Activated CD8-positive, alpha-beta T cell treated with anti-CD3 and anti-CD28 coated beads, Interleukin-2, amount 10 ng/mL, durations not matched to agents 7 days and 5 days (primary cell): Measurements from ENCODE around the gene SIPA1L3. TPM values are rescaled to one million over a fixed set of nuclear protein-coding genes. Genes with fewer than 3 reads are reported as not detected.

ENCODE experiments used
- ATAC-seq: fragments of 150-1000 bp; cut with Tn5 transposase; one replicate; pipeline ENCODE4 v1.10.0; 2021; ENCODE audit warnings: moderate library complexity
- CTCF ChIA-PET: fragments of 350-600 bp; sonication (Branson Sonifier 250); formaldehyde crosslinking; loops from one replicate; lab custom pipeline; 2021; ENCODE audit warnings: antibody characterized with exemption; lab: Charles Lee
- POLR2A ChIA-PET: fragments of 350-600 bp; sonication (Branson Sonifier 250); formaldehyde crosslinking; loops from one replicate; lab custom pipeline; 2021; ENCODE audit warnings: antibody characterized with exemption; lab: Charles Lee
- DNase-seq: peaks from one replicate; pipeline ENCODE4 v3.0.0-alpha.2; 2020
- H3K27ac Mint-ChIP-seq: one replicate; pipeline ENCODE4 v1.8.0; 2021; ENCODE audit warnings: mild to moderate bottlenecking, mixed read lengths
- H3K27me3 Mint-ChIP-seq: one replicate; pipeline ENCODE4 v1.8.0; 2021; ENCODE audit warnings: low read depth, mixed read lengths
- H3K36me3 Mint-ChIP-seq: one replicate; pipeline ENCODE4 v1.8.0; 2021; ENCODE audit warnings: low read depth, mixed read lengths
- H3K4me1 Mint-ChIP-seq: one replicate; pipeline ENCODE4 v1.8.0; 2021; ENCODE audit warnings: low read depth, mixed read lengths
- H3K4me3 Mint-ChIP-seq: one replicate; pipeline ENCODE4 v1.8.0; 2021; ENCODE audit warnings: mild to moderate bottlenecking, mixed read lengths
- H3K9me3 Mint-ChIP-seq: one replicate; pipeline ENCODE4 v1.8.0; 2022; ENCODE audit warnings: mixed read lengths; ENCODE audit not compliant: insufficient read depth
- total RNA-seq, 2 experiments: library from RNA; stranded (reverse); gene quantifications; one replicate each; pipeline ENCODE4 v1.2.3, GENCODE V29; 2021

SIPA1L3 gene
- total RNA-seq, 2 experiments from 2014 or later = 18.3 to 20.2 TPM

GRCh38 chr19:38093587-38093986 lies 186.6 kb downstream of the SIPA1L3 start:
- Mint-ChIP-seq H3K27me3 (no peaks in the 10 kb centered on the region), H3K4me3 (no peak overlapping the region), H3K27ac (no peak overlapping the region), H3K36me3 (no peaks in the 10 kb centered on the region), H3K9me3 (no peaks in the 10 kb centered on the region), H3K4me1 (no peaks in the 10 kb centered on the region)
- ATAC-seq = no peak
- no peak for DNase-seq
- ChIA-PET POLR2A (interaction anchor here (0.6 kb wide), 1 partner anchor 1169 kb away, joined by 3 read pairs; no protein-coding TSS in a partner anchor), CTCF (interaction anchor here (0.5 to 1.9 kb wide), 4 partner anchors 22 to 191 kb away, joined by 3 to 7 read pairs (median 4); partner anchors contain the start of genes SIPA1L3 and WDR87)

- DNase-seq (peak; percentile 70), ATAC-seq (peak; percentile 76)
- H3K4me1 Mint-ChIP-seq = no peaks in the 10 kb centered on the region
- H3K27ac Mint-ChIP-seq = no peak overlapping the region
- peaks cover 9% of the 10 kb centered on the region for H3K36me3 Mint-ChIP-seq
- ChIA-PET CTCF (interaction anchor here (0.7 to 1.9 kb wide), 13 partner anchors 10 to 197 kb away, joined by 3 to 9 read pairs (median 4); partner anchors contain the start of gene SIPA1L3), POLR2A (no interaction called here)
- H3K9me3 Mint-ChIP-seq = no peaks in the 10 kb centered on the region
- no peak overlapping the region for H3K4me3 Mint-ChIP-seq
- H3K27me3 Mint-ChIP-seq = no peaks in the 10 kb centered on the region
These were observed 188.7 kb downstream of the SIPA1L3 start for GRCh38 chr19:38095411-38096308.

DNA sequence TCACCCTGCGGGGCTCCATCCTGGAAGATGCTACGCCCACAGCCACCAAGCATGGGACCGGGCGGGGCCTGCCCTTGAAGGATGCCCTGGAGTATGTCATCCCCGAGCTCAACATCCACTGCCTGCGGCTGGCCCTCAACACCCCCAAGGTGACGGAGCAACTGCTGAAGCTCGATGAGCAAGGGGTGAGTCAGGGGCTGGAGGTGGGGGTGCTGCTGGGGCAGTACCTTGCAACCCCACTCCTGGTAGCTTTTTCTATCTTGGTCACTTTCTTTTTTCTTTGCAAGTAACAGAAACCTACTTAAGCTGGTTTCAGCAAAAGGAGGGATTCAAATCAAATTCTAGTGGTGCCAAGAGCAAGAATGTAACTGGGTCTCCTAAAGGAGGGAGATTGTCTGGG lies 193.0 kb downstream of the SIPA1L3 start:
- POLR2A ChIA-PET = no interaction called here
- ATAC-seq (no peak), DNase-seq (no peak)
- CTCF ChIA-PET = interaction anchor here (0.8 to 1.7 kb wide), 2 partner anchors 145 to 197 kb away, joined by 3 to 7 read pairs; no protein-coding TSS in a partner anchor
- Mint-ChIP-seq H3K27ac (no peak overlapping the region), H3K4me1 (no peaks in the 10 kb centered on the region), H3K9me3 (no peaks in the 10 kb centered on the region), H3K36me3 (peaks cover 21% of the 10 kb centered on the region), H3K27me3 (no peaks in the 10 kb centered on the region), H3K4me3 (no peak overlapping the region)

DNA sequence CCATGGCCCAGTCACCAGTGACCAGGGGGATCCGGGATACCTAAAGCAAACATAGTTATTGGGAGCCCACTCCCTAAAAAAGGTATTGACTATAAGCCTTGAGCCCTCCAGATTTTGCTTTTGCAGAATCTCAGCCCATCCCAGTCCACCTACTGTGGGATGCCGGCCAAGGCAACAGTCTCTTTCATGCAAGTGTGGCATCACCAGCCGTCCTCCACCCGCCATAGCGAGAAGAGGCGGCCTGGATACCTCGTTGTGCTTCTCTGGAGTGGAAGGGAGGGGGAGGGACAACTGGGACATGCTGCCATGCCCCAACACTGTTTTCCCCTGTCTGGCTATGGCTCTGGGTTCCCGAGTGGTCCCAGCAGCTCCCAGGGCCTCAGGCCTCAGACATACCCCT lies 193.6 kb downstream of the SIPA1L3 start:
- ChIA-PET CTCF (interaction anchor here (1.7 kb wide), 1 partner anchor 198 kb away, joined by 7 read pairs; no protein-coding TSS in a partner anchor), POLR2A (no interaction called here)
- H3K9me3 Mint-ChIP-seq = no peaks in the 10 kb centered on the region
- ATAC-seq = no peak
- no peaks in the 10 kb centered on the region for H3K27me3 Mint-ChIP-seq
- no peaks in the 10 kb centered on the region for H3K4me1 Mint-ChIP-seq
- DNase-seq = no peak
- H3K27ac Mint-ChIP-seq = no peak overlapping the region
- peaks cover 21% of the 10 kb centered on the region for H3K36me3 Mint-ChIP-seq
- no peak overlapping the region for H3K4me3 Mint-ChIP-seq

DNA sequence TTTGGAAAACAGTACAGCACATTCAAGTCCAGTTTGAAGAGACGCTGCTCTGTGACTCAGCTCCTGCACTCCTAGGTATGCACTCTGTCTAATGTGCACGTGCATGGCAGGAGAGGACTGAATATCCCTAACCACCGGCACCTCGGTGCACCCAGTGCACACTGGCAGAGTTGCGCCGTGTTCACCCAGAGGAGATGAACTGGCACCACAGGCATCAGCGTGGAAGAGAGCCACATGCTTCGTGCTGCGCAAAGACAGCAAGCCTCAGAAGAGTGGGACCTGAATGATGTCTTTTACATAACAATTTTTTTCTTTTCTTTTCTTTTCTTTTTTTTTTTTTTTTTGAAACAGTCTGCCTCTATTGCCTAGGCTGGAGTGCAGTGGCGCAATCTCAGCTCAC lies 194.7 kb downstream of the SIPA1L3 start:
- ChIA-PET CTCF (no interaction called here), POLR2A (no interaction called here)
- Mint-ChIP-seq H3K4me1 (no peaks in the 10 kb centered on the region), H3K27me3 (no peaks in the 10 kb centered on the region), H3K4me3 (no peak overlapping the region), H3K9me3 (no peaks in the 10 kb centered on the region), H3K27ac (no peak overlapping the region), H3K36me3 (peaks cover 22% of the 10 kb centered on the region)
- no peak for DNase-seq
- ATAC-seq = no peak

DNA sequence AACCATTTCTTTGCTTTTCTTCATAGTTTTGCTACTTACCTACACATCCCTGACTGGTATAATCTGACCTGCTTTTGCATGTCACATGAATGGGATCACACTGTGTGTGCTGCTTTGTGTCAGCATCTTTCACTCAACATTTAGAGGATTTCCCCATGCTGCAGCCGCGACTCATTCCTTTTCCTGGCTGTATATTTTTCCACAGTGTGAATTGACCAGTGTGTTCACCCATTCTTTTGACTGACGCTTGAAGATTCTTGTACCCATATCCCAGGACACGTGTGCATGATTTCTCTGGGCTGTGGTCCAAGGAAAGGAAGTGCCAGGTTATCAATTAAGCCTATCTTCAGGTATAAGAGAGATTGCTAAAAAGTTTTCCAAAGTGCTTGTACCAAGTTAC lies 198.6 kb downstream of the SIPA1L3 start:
- Mint-ChIP-seq H3K36me3 (peaks cover 18% of the 10 kb centered on the region), H3K4me3 (no peak overlapping the region), H3K27ac (no peak overlapping the region), H3K27me3 (no peaks in the 10 kb centered on the region), H3K4me1 (no peaks in the 10 kb centered on the region), H3K9me3 (no peaks in the 10 kb centered on the region)
- DNase-seq (no peak), ATAC-seq (no peak)
- POLR2A ChIA-PET = no interaction called here
- CTCF ChIA-PET = no interaction called here

DNA sequence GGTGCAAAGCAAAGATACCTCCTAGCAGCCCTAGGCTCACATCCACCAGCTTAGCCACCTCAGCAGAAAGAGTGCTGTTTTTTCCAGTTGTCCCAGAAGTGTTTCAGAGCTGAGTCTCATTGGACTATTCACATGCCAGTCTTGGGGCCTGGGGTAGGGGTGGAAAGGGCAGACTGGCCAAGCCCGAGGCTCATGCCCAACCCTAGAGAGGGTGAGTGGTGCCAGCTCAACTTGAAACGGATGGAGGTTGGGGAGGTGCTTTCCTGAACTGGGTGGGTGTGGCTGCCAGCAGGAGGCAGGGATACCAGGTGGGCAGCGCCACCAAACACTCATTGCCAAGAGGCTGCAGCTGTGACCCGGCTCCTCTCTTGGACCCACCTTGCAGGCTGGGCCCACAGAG lies 200.1 kb downstream of the SIPA1L3 start:
- H3K4me3 Mint-ChIP-seq = no peak overlapping the region
- ATAC-seq = no peak
- ChIA-PET POLR2A (no interaction called here), CTCF (interaction anchor here (1.7 kb wide), 1 partner anchor 12 kb away, joined by 4 read pairs; no protein-coding TSS in a partner anchor)
- H3K4me1 Mint-ChIP-seq = no peaks in the 10 kb centered on the region
- H3K27ac Mint-ChIP-seq = no peak overlapping the region
- H3K9me3 Mint-ChIP-seq = no peaks in the 10 kb centered on the region
- DNase-seq = no peak
- H3K36me3 Mint-ChIP-seq = peaks cover 21% of the 10 kb centered on the region
- H3K27me3 Mint-ChIP-seq = no peaks in the 10 kb centered on the region

GRCh38 chr19:38111898-38112297 lies 204.9 kb downstream of the SIPA1L3 start:
- Mint-ChIP-seq H3K27me3 (no peaks in the 10 kb centered on the region), H3K27ac (no peak overlapping the region), H3K9me3 (no peaks in the 10 kb centered on the region), H3K36me3 (peaks cover 26% of the 10 kb centered on the region), H3K4me3 (no peak overlapping the region), H3K4me1 (peaks cover 17% of the 10 kb centered on the region)
- CTCF ChIA-PET = no interaction called here
- POLR2A ChIA-PET = no interaction called here
- ATAC-seq = no peak
- DNase-seq = no peak

GRCh38 chr19:38114651-38115050 lies 207.6 kb downstream of the SIPA1L3 start:
- H3K27me3 Mint-ChIP-seq = no peaks in the 10 kb centered on the region
- CTCF ChIA-PET = interaction anchor here (2.0 to 3.1 kb wide), 2 partner anchors 20 to 212 kb away, joined by 7 to 11 read pairs; no protein-coding TSS in a partner anchor
- POLR2A ChIA-PET = no interaction called here
- H3K27ac Mint-ChIP-seq = peak overlapping the region; percentile 91
- peaks cover 28% of the 10 kb centered on the region for H3K36me3 Mint-ChIP-seq
- peaks cover 17% of the 10 kb centered on the region for H3K4me1 Mint-ChIP-seq
- no peak for ATAC-seq
- DNase-seq = no peak
- H3K4me3 Mint-ChIP-seq = no peak overlapping the region
- peaks cover 4% of the 10 kb centered on the region for H3K9me3 Mint-ChIP-seq

DNA sequence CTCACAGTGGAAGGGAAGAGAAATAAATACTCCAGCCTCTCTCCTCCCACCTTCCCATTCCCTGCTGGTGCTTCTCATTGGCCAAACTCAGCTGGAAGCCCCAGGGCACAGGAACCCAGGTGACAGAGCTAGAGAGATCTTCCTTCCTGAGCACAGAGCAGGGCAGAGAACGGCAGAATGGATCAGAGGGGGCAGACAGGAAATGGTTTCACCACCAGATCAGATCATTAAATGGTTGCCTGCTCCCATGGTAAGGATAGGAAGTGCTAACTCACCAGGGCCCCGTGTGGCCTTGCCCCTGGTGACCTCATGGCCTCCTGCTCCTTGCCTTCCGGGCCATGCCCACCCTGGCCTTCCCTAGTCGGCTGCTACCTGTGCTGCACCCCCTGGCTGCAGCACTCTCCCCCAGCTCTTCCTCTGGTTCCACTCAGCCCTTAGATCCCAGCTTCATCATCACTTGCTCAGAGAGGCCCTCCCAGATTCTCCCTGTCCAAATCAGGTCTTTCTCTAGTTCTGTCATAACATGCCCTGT lies 208.3 kb downstream of the SIPA1L3 start:
- peaks cover 4% of the 10 kb centered on the region for H3K9me3 Mint-ChIP-seq
- peaks cover 34% of the 10 kb centered on the region for H3K36me3 Mint-ChIP-seq
- CTCF ChIA-PET = interaction anchor here (1.0 to 3.1 kb wide), 4 partner anchors 11 to 213 kb away, joined by 3 to 11 read pairs (median 5); no protein-coding TSS in a partner anchor
- ATAC-seq (peak; percentile 79), DNase-seq (peak; percentile 43)
- peak overlapping the region; percentile 91 for H3K27ac Mint-ChIP-seq
- POLR2A ChIA-PET = no interaction called here
- H3K4me3 Mint-ChIP-seq = no peak overlapping the region
- peaks cover 17% of the 10 kb centered on the region for H3K4me1 Mint-ChIP-seq
- H3K27me3 Mint-ChIP-seq = no peaks in the 10 kb centered on the region

DNA sequence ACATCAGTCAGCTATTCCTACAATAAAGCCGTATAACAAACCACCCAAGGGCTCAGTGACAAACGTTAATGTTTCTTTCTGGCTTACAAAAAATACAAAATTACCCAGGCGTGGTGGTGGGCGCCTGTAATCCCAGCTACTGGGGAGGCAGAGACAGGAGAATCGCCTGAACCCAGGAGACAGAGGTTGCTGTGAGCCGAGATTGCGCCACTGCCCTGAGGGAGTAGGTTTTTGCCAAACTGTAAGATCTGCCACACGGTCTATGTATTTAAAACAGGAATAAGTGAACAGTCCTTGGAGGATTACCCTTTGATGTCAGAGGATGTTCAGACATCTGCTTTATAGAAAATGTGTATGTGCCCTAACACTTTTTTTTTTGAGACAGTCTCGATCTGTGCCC lies 211.2 kb downstream of the SIPA1L3 start:
- ChIA-PET POLR2A (no interaction called here), CTCF (no interaction called here)
- peaks cover 4% of the 10 kb centered on the region for H3K9me3 Mint-ChIP-seq
- no peaks in the 10 kb centered on the region for H3K27me3 Mint-ChIP-seq
- no peak for ATAC-seq
- H3K4me3 Mint-ChIP-seq = no peak overlapping the region
- no peak for DNase-seq
- H3K27ac Mint-ChIP-seq = no peak overlapping the region
- H3K4me1 Mint-ChIP-seq = peaks cover 17% of the 10 kb centered on the region
- peaks cover 35% of the 10 kb centered on the region for H3K36me3 Mint-ChIP-seq
